ENCODE data around the gene CLEC4D.

The CLEC4D gene

DNA sequence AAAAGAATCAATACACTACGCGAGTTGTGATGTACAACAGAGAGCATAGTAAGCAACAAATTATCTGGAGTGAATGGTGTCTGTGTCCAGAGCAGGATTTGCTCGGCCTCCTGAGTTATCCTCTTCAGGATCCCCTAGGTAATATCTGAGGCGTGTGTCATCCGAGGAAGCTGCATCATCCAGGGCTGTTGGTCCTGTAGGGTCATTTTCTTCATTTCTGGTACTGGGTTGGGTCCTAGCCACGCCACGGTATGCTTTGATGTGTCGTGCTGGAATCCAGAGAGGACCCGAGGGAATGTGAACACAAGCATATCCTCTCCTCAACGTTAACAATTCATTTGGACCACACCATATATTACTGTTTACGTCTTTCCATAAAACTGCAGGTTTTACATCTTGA lies 46.4 kb downstream of the CLEC4D start:
- Histone ChIP-seq H3K4me3 (ENCODE audit: low read length in 2 of 2) (no peak overlapping the region), H3K4me1 (ENCODE audit: control insufficient read depth in 2 of 2, insufficient read depth in 1 of 2, low read depth in 1 of 2, low read length in 2 of 2) (no peaks in the 10 kb centered on the region), H2BK12ac (ENCODE audit: low read length) (no peak overlapping the region), H3K79me1 (ENCODE audit: low read depth, low read length) (no peaks in the 10 kb centered on the region), H2BK5ac (ENCODE audit: low read length) (no peak overlapping the region), H2BK15ac (ENCODE audit: low read length) (no peak overlapping the region), H3K14ac (ENCODE audit: low read length) (no peak overlapping the region), H3K36me3 (replicated peaks in 1 of 2; ENCODE audit: control insufficient read depth in 2 of 2, insufficient read depth in 2 of 2, low read length in 2 of 2) (no peaks in the 10 kb centered on the region), H2BK120ac (ENCODE audit: low read depth, low read length) (no peak overlapping the region), H3K9me3 (replicated peaks in 1 of 2; ENCODE audit: control insufficient read depth in 2 of 2, insufficient read depth in 1 of 2, low read depth in 1 of 2, low read length in 2 of 2) (peaks cover 0 to 3% of the 10 kb centered on the region in 2 donors), H4K91ac (ENCODE audit: low read depth, low read length, poor library complexity) (no peak overlapping the region), H4K8ac (ENCODE audit: low read depth, low read length) (no peak overlapping the region), H2AK5ac (ENCODE audit: low read depth, low read length) (no peak overlapping the region), H3K27me3 (ENCODE audit: control insufficient read depth in 3 of 3, insufficient read depth in 3 of 3, low read depth in 1 of 3, low read length in 3 of 3) (no peaks in the 10 kb centered on the region), H3K4ac (ENCODE audit: low read length) (no peak overlapping the region), H3K27ac (replicated peaks; ENCODE audit: low read length) (no peak overlapping the region), H3K4me2 (ENCODE audit: insufficient read depth, low read length, poor library complexity, severe bottlenecking) (no peak overlapping the region), H3K23ac (ENCODE audit: low read depth, low read length, poor library complexity) (no peak overlapping the region), H3K9ac (ENCODE audit: low read depth, low read length, poor library complexity) (no peak overlapping the region), H2AFZ (ENCODE audit: low read length) (no peak overlapping the region), H3K18ac (ENCODE audit: low read length) (no peak overlapping the region)
- WGBS, 2 donors (ENCODE audit: extremely low coverage in 2 of 2, insufficient read length in 2 of 2, insufficient replicate concordance in 1 of 2): no CpG with 5 or more reads among the region's 11 CpGs
- DNase-seq (ENCODE audit: low spot score): no peak

DNA sequence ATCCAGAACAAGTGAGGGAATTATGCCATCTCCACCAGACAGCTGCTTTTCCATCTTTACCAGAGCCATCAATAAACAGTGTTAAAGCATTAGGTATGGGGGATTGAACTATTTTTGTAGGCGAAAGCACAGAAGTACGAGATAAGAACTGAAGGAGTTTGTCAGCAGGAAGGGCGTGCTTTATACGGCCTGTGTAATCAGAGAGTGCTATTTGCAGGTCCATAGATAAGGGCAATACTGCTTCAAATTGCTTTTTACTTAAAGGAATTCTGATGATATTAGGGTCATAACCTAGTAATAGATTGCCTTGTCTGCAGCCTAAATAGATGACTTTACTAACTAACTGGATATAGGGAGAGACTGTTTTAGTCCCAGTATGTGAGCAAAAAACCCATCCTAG lies 47.7 kb downstream of the CLEC4D start:
- H3K18ac ChIP-seq (ENCODE audit: low read length): no peak overlapping the region
- no peak for DNase-seq (ENCODE audit: low spot score)
- H2AK5ac ChIP-seq (ENCODE audit: low read depth, low read length): no peak overlapping the region
- H2BK12ac ChIP-seq (ENCODE audit: low read length): no peak overlapping the region
- no peak overlapping the region for H3K23ac ChIP-seq (ENCODE audit: low read depth, low read length, poor library complexity)
- H3K27me3 ChIP-seq (ENCODE audit: control insufficient read depth in 3 of 3, insufficient read depth in 3 of 3, low read depth in 1 of 3, low read length in 3 of 3): no peaks in the 10 kb centered on the region
- no peaks in the 10 kb centered on the region for H3K4me1 ChIP-seq (ENCODE audit: control insufficient read depth in 2 of 2, insufficient read depth in 1 of 2, low read depth in 1 of 2, low read length in 2 of 2)
- H4K91ac ChIP-seq (ENCODE audit: low read depth, low read length, poor library complexity): no peak overlapping the region
- no peak overlapping the region for H3K9ac ChIP-seq (ENCODE audit: low read depth, low read length, poor library complexity)
- H3K14ac ChIP-seq (ENCODE audit: low read length): no peak overlapping the region
- no peak overlapping the region for H3K4ac ChIP-seq (ENCODE audit: low read length)
- H3K27ac ChIP-seq (replicated peaks; ENCODE audit: low read length): no peak overlapping the region
- H3K4me3 ChIP-seq (ENCODE audit: low read length in 2 of 2): no peak overlapping the region
- H4K8ac ChIP-seq (ENCODE audit: low read depth, low read length): no peak overlapping the region
- peaks cover 0 to 3% of the 10 kb centered on the region in 2 donors for H3K9me3 ChIP-seq (replicated peaks in 1 of 2; ENCODE audit: control insufficient read depth in 2 of 2, insufficient read depth in 1 of 2, low read depth in 1 of 2, low read length in 2 of 2)
- H2BK15ac ChIP-seq (ENCODE audit: low read length): no peak overlapping the region
- H2AFZ ChIP-seq (ENCODE audit: low read length): no peak overlapping the region
- no peak overlapping the region for H2BK120ac ChIP-seq (ENCODE audit: low read depth, low read length)
- no peaks in the 10 kb centered on the region for H3K36me3 ChIP-seq (replicated peaks in 1 of 2; ENCODE audit: control insufficient read depth in 2 of 2, insufficient read depth in 2 of 2, low read length in 2 of 2)
- no peak overlapping the region for H3K4me2 ChIP-seq (ENCODE audit: insufficient read depth, low read length, poor library complexity, severe bottlenecking)
- no peaks in the 10 kb centered on the region for H3K79me1 ChIP-seq (ENCODE audit: low read depth, low read length)
- H2BK5ac ChIP-seq (ENCODE audit: low read length): no peak overlapping the region
- no CpG with 5 or more reads among the region's 4 CpGs for WGBS, 2 donors (ENCODE audit: extremely low coverage in 2 of 2, insufficient read length in 2 of 2, insufficient replicate concordance in 1 of 2)

DNA sequence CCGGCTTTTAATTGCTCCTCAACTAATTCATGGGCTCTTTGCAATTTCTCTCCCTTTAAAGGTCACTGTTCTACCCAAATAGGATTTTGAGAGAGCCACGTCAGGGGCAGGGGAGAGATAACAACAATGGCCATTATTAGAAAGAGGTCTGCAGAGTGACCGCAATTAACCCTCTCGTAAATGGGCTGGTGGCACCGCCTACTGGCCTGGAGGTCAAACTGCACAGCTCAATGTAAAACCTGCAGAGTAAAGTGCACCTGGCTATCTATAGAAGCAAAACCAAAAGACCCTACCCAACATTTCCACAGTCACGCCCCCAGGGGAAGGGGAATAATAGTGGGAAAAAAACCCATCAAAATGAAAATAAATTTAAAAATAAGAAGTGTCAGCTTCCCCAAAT lies 49.0 kb downstream of the CLEC4D start:
- no peaks in the 10 kb centered on the region for H3K36me3 ChIP-seq (replicated peaks in 1 of 2; ENCODE audit: control insufficient read depth in 2 of 2, insufficient read depth in 2 of 2, low read length in 2 of 2)
- no peak overlapping the region for H2AK5ac ChIP-seq (ENCODE audit: low read depth, low read length)
- H3K14ac ChIP-seq (ENCODE audit: low read length): no peak overlapping the region
- H2BK15ac ChIP-seq (ENCODE audit: low read length): no peak overlapping the region
- H3K27me3 ChIP-seq (ENCODE audit: control insufficient read depth in 3 of 3, insufficient read depth in 3 of 3, low read depth in 1 of 3, low read length in 3 of 3): no peaks in the 10 kb centered on the region
- no peak overlapping the region for H2BK120ac ChIP-seq (ENCODE audit: low read depth, low read length)
- no peak overlapping the region for H4K91ac ChIP-seq (ENCODE audit: low read depth, low read length, poor library complexity)
- peaks cover 0 to 3% of the 10 kb centered on the region in 2 donors for H3K9me3 ChIP-seq (replicated peaks in 1 of 2; ENCODE audit: control insufficient read depth in 2 of 2, insufficient read depth in 1 of 2, low read depth in 1 of 2, low read length in 2 of 2)
- no peak overlapping the region for H3K9ac ChIP-seq (ENCODE audit: low read depth, low read length, poor library complexity)
- H3K4me1 ChIP-seq (ENCODE audit: control insufficient read depth in 2 of 2, insufficient read depth in 1 of 2, low read depth in 1 of 2, low read length in 2 of 2): no peaks in the 10 kb centered on the region
- H2AFZ ChIP-seq (ENCODE audit: low read length): no peak overlapping the region
- H3K4me3 ChIP-seq (ENCODE audit: low read length in 2 of 2): no peak overlapping the region
- H2BK12ac ChIP-seq (ENCODE audit: low read length): no peak overlapping the region
- no peak overlapping the region for H3K23ac ChIP-seq (ENCODE audit: low read depth, low read length, poor library complexity)
- H3K27ac ChIP-seq (replicated peaks; ENCODE audit: low read length): no peak overlapping the region
- H3K4ac ChIP-seq (ENCODE audit: low read length): no peak overlapping the region
- DNase-seq (ENCODE audit: low spot score): no peak
- no peak overlapping the region for H2BK5ac ChIP-seq (ENCODE audit: low read length)
- no peaks in the 10 kb centered on the region for H3K79me1 ChIP-seq (ENCODE audit: low read depth, low read length)
- H4K8ac ChIP-seq (ENCODE audit: low read depth, low read length): no peak overlapping the region
- H3K18ac ChIP-seq (ENCODE audit: low read length): no peak overlapping the region
- WGBS, 2 donors (ENCODE audit: extremely low coverage in 2 of 2, insufficient read length in 2 of 2, insufficient replicate concordance in 1 of 2): no CpG with 5 or more reads among the region's 6 CpGs
- H3K4me2 ChIP-seq (ENCODE audit: insufficient read depth, low read length, poor library complexity, severe bottlenecking): no peak overlapping the region

DNA sequence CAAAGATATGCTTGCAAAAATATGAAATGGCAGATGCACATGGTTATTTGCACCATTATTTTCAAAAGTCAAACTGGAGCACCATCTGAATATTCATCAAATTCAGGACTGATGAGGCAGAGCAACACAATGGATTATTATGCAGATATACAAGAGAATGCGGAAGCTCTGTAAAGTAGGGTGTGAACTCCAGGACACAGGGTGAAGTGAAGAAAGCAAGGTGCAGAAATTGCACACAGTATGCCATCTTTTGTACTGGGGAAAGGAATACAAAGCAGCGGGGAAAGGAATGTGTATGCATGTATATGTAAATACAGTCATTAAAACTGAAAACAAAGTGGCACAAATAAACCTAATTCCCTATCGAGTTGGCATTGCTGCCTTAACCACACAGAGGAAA lies 50.1 kb downstream of the CLEC4D start:
- no peak overlapping the region for H4K91ac ChIP-seq (ENCODE audit: low read depth, low read length, poor library complexity)
- no peak overlapping the region for H4K8ac ChIP-seq (ENCODE audit: low read depth, low read length)
- H2AK5ac ChIP-seq (ENCODE audit: low read depth, low read length): no peak overlapping the region
- peaks cover 0 to 8% of the 10 kb centered on the region in 2 donors for H3K9me3 ChIP-seq (replicated peaks in 1 of 2; ENCODE audit: control insufficient read depth in 2 of 2, insufficient read depth in 1 of 2, low read depth in 1 of 2, low read length in 2 of 2)
- H2BK15ac ChIP-seq (ENCODE audit: low read length): no peak overlapping the region
- no peak overlapping the region for H3K18ac ChIP-seq (ENCODE audit: low read length)
- no peak overlapping the region for H2BK12ac ChIP-seq (ENCODE audit: low read length)
- no peaks in the 10 kb centered on the region for H3K79me1 ChIP-seq (ENCODE audit: low read depth, low read length)
- H2AFZ ChIP-seq (ENCODE audit: low read length): no peak overlapping the region
- H3K4me2 ChIP-seq (ENCODE audit: insufficient read depth, low read length, poor library complexity, severe bottlenecking): no peak overlapping the region
- no peak overlapping the region for H3K4ac ChIP-seq (ENCODE audit: low read length)
- no peak overlapping the region for H2BK120ac ChIP-seq (ENCODE audit: low read depth, low read length)
- no peak overlapping the region for H3K27ac ChIP-seq (replicated peaks; ENCODE audit: low read length)
- H3K23ac ChIP-seq (ENCODE audit: low read depth, low read length, poor library complexity): no peak overlapping the region
- H3K14ac ChIP-seq (ENCODE audit: low read length): no peak overlapping the region
- no CpG with 5 or more reads among the region's 3 CpGs for WGBS, 2 donors (ENCODE audit: extremely low coverage in 2 of 2, insufficient read length in 2 of 2, insufficient replicate concordance in 1 of 2)
- no peak for DNase-seq (ENCODE audit: low spot score)
- no peaks in the 10 kb centered on the region for H3K27me3 ChIP-seq (ENCODE audit: control insufficient read depth in 3 of 3, insufficient read depth in 3 of 3, low read depth in 1 of 3, low read length in 3 of 3)
- no peak overlapping the region for H3K4me3 ChIP-seq (ENCODE audit: low read length in 2 of 2)
- H3K4me1 ChIP-seq (ENCODE audit: control insufficient read depth in 2 of 2, insufficient read depth in 1 of 2, low read depth in 1 of 2, low read length in 2 of 2): no peaks in the 10 kb centered on the region
- no peak overlapping the region for H3K9ac ChIP-seq (ENCODE audit: low read depth, low read length, poor library complexity)
- H2BK5ac ChIP-seq (ENCODE audit: low read length): no peak overlapping the region
- no peaks in the 10 kb centered on the region for H3K36me3 ChIP-seq (replicated peaks in 1 of 2; ENCODE audit: control insufficient read depth in 2 of 2, insufficient read depth in 2 of 2, low read length in 2 of 2)

Data from neuronal stem cell (in vitro differentiated cells).